NCI-H524 (cell line): ENCODE measurements around the gene GSE1.

ENCODE experiments used
- DNase-seq, 2 experiments: peaks; one replicate each; lab custom pipeline; 2025; lab: John Stamatoyannopoulos, UW

GSE1 gene

DNA sequence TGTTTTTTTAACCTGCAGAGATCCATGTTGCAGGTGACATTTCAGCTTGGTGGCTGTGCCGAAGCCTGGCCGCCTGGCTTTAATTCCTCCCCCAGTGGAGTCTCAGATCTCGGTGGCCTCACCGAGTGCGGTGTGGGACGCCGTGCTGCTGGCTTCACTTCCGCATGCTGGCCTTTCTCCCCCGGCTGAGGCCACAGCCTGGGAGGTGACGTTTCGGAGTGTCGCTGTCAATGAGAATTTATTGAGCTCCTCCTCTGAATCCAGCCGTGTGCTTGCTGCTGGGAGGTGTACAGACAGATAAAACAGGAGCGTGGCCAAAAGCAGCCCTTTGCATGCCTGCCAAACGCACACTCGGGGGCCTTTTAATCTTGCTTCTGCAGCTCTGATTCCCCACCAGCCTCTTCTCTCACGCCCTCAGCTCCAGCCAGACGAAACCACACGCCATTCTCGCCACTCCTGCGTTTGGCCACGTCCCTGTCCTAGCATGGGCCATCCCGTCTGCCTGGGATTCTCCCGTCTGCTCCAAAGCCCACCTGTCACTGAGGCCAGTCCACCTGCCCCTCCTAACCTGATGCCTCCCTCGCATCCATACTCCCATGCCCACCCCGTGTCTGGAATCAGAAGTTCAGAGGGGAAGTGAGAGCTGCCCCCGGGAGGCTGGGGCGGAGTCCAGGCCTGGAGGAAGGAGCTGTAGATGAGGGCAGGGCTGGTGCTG lies 3.6 kb downstream of the GSE1 start:
- DNase-seq: no peak

DNA sequence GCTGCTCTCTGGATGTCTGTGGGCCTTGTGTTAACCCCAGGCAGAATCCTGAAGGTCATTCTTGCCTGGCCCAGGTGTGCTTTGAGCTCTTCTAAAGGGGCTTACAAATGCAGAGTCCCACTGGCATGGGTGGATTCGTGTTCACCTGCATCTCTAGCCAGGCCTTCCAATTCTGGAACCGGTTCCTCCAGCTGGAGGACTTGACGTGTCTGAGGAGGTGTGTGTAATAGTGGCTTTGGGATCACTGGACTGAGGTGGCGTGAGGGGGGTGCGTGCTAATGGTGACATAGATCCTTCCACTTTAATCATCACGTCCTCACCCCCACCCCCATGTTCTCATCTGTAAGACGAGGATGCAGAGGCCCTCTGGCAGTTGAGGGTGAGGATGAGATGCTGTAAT lies 4.8 kb downstream of the GSE1 start:
- peak in 1 of 2 experiments; percentile 75 for DNase-seq

DNA sequence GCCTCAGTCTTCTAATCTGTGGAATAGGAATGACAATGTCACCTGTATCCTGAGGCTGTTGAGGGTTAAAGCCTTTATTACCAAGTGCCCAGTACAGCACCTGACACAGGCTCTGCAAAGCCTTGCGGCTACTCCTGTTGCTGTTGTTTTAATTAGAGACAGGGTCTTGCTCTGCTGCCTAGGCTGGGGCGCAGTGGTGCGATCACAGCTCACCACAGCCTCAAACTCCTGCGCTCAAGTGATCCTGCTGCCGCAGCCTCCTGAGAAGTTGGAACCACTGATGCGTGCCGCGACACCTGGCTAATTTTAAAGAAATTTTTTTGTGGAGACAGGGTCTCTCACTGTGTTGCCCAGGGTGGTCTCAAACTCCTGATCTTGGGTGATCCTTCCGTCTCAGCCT lies 5.4 kb downstream of the GSE1 start:
- DNase-seq: peak in 1 of 2 experiments; percentile 62

DNA sequence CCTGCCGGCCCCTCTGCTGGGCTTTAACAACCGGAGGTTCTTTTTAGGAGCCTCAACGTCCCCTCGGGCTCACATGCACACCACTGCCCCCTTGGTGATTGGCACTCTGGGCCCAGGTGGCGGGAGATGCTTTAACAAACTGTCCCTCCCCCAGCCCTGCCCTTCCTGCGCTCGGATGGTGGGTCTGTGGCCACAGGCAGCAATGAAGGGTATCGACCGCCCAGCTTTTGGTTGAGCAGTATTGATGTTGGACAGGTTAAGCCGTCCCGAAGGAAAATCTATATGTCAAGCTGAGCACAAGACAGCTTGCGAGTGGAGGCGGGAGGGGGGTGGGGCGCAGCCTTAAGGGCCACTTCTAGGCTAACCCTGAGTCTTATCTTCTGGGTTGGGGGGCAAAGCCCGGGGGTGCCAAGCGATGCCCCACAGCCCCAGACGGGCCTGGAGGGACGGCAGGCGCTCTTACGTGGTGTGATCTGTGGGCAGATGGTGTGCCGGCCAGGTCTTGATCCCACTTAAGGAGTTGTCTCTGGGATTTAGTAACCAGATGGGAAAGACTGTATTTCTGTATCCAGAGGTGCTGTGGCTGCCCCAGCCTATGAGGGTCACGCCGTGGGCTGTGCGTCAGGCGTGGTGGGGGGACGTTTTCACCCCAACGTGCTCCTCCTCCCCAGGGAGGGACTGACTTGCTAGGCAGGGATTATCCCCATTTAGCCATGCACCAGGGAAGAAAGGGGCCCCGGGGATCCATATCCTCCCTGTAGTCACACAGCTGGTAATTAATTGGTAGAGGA lies 6.2 kb downstream of the GSE1 start:
- peak; percentile 96 to 98 for DNase-seq

DNA sequence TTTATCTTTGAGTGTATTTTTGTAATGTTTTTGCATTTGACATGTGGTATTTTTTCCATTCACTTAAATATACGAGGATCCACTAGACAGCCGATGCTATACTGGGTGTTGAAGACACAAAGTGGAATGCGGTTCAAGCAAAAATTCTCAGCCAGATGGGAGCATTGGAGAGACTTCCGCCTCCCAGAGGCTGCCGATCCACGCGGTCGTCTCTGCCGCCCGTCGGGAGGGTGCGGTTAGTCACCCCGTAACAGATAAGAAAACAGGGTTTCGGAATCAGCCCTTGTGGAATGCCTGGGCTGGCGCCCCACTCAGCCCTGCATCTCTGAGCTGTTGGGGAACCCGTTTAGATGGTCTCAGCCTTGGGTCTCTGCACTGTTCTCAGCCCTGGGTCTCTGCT lies 7.3 kb downstream of the GSE1 start:
- no peak for DNase-seq

DNA sequence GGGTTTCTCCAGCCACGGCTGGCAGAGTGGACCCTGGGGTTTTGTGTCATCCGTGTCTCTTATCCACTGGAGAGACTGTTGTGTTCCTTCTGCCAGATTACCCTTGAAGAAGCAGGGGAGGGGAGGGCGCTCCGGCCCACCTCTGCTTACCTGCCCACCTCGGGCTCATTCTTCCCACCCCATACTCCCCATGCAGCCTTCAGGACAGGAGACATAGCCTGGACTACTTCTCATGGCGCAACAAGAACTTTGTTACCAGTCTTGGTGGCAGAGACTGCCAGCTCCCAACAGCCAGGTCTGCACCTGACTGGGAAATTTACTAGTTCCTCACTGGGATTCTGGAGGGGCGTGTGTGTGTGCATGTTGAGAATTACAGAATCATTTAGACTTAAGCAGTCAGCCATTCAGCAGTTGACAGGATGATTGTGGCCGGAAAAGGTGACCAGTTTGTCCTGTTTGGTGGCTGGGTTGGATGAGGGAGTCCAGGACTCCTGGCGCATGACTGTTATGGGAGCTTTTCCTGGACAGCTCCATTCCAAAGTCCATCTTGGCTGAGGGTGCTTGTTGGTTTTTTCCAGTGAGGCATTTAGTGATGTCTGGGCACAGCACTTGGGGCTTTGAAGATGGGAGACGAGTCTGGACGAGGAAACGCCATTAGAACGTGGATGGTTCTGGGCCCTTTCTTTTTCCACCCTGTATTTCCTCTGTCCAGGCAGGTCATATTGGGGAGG lies 8.7 kb downstream of the GSE1 start:
- DNase-seq: no peak

DNA sequence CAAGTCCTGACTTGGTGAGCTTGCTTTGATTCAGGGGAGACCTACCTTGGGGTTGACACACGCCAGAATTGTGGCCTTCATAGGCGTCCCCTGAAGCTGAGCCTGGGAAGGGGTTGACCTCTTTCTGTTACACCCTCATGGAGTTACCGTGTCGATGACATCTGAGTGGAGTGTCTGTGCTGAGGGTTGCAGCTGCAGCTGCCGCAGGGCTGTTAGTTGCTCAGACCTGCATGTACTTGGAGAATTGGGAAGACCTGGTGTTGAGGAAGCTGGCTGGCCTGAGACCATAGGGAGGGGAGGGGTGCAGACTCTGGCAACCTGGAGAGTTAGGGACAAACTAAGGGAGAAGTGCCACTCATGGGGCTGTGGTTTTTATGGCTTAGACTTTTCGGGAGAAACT lies 9.6 kb downstream of the GSE1 start:
- DNase-seq: peak in 1 of 2 experiments; percentile 63

DNA sequence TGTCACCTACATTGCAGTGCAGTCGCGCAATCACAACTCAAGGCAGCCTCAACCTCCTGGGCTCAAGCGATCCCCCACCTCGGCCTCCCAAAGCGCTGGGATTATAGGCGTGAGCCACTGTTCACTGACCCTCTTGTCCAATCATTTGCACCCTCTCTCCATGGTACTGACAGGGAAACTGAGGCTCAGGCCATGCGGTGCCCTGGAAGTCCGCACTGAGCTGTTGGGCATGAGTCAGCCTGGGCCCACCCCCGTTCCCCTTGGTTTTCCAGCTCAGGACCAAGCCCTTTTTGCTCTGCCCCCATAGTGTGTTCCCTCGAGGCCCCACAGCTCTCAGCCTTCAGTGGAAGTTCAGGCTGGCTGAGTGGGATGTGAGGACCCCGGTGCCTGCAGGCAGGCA lies 10.1 kb downstream of the GSE1 start:
- no peak for DNase-seq

DNA sequence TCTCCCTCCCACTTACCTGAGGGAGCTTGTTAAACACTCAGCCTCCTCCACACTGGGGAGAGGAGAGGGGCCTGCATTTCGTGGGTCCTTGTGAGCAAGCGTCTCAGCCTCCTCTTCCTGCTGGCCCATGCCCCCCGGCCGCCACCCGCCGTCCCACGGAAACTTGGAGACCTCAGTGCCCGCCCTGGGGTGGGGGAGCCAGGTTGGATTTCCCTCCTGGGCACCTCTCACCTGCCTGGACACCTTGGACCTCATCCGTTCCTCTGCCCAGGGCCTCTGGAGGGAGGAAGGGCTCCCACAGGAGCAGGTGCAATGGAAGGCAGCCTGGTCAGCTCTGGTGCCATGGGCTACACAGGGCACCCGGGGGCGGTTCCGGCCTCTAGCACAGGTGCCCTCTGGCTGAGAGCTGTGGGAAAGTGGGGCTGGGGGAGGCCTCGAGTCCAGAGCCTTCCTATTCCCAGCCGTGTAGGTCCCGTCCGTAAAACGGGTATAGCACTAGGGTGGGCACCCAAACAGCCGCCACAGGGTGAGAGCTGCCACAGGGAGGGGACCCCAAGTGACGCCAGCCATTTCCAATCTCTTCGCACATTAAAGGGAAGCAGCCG lies 11.0 kb downstream of the GSE1 start:
- no peak for DNase-seq

DNA sequence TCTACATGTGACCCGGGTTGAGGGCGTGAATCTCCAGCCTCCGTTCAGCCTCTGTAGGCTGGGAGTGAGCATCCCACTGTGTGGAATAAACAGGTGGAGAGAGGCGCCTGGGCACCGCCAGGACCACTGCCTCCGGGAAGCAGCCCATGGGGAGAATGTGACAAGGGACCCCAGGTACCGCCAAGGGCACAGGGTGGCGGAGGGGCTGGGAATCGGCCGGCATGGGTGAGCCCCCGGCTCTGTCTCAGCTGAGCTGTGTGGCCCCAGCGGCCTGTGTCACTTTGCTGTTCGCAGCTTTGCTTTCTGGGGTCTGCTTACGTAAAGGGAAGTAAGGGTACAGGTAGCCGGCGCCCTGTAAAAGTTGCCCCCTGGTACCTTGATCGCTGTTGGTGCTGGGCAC lies 11.5 kb downstream of the GSE1 start:
- peak in 1 of 2 experiments; percentile 70 for DNase-seq

DNA sequence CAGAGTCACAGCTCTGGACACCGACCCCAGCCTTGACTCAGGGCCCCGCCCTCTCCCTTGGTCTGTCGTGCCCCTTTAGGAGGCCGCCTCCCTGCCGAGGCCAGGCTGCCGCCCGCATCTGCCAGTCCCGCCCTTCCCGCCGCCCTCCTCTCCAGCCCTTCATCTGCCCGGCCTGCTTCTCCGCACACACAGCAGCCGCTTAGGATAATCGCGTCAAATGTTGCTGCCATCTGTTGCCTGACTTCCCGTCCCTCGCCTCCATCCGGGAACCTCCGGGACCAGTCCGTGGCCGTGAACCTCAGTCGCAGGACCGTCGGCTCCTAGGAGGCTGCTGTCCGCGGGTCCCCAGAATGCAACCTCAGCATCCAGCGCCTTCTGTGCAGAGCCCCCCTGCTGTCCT lies 11.9 kb downstream of the GSE1 start:
- DNase-seq: peak; percentile 96 to 98

DNA sequence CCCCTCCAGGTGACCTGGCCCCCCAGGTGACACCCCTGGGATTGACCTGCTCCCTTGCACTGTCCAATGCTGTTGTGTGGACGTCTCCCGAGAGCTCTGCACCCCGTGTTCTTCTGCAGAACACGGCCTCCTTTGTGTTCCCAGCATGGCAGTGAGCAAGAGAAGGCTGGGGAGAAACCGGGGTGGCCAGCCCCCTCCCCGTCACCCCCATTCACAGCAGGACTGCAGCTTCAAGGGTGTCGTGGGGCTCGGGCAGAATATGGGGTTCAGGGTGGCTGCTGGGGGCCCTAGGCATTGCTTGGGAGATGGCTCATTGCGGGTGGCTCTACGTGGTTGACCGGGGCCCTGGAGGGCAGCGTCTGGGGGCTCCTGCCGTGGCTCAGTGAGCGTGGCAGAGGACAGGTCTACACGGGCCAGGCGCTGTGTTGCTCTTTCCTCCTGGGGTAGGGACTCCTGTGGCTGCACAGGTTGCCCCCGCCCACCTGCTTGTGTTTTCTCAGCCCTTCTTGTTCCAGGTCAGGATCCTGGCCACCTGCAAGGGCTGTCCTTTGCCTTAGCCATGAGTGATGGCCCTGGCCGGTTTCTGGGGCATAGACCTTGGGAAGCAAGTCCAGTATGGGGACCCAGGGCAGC lies 12.5 kb downstream of the GSE1 start:
- no peak for DNase-seq

DNA sequence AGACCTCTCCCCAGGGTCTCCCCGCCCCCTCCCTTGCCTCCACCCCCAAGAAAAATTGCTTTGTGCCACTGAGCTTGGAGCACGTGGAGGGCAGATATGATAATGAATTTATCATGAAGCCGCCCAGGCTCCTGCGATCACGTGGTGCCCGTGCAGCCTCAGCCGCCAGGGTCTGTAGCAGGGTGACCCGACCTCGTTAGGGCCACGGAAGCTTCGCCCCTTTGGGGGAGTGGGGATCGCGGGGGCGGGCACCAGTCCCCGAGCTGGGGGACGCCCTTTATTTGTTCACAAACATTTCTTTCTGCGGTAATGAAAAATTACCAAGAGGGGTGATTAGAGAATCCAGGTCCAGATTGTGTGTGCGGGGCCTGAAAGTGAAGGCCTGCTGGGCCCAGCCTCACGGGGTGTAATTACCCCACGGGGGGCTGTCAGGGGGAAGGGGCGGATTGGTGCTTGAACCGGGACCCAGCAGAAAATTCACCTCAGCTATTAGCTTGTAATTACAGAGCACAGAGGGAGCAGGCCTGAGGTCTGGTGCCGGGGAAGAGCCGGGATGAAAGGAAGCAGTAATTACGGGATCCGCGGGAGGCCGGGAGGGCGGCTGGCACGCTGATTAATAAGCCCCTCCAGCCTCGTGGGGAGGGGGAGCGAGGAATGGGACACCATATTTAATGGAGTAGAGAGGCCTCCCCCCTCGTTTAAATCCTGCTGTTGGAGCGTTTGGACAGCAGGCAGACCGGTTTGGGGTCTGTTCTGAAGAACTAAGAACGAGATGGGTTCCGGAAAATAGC lies 13.3 kb downstream of the GSE1 start:
- peak; percentile 89 to 97 for DNase-seq

DNA sequence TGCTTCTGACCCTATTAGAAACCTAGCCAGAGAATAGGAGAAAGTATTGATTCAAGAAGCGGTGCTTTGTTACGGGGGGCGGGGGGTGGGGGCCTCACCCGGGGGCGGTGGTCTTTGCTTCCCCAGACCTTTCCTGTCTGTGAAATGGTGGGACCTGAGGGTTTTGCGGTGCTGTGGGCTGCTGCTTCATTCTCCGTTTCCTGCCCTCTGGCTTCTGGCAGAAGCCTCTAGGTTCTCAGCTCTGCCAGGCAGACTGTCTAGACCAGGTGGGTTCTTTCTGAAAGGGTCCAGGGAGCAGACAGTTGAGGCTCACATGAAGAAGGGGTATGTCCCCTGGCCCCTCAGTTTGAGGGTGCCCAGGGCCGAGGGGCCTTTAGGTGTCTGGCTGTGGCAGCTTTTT lies 14.0 kb downstream of the GSE1 start:
- no peak for DNase-seq

DNA sequence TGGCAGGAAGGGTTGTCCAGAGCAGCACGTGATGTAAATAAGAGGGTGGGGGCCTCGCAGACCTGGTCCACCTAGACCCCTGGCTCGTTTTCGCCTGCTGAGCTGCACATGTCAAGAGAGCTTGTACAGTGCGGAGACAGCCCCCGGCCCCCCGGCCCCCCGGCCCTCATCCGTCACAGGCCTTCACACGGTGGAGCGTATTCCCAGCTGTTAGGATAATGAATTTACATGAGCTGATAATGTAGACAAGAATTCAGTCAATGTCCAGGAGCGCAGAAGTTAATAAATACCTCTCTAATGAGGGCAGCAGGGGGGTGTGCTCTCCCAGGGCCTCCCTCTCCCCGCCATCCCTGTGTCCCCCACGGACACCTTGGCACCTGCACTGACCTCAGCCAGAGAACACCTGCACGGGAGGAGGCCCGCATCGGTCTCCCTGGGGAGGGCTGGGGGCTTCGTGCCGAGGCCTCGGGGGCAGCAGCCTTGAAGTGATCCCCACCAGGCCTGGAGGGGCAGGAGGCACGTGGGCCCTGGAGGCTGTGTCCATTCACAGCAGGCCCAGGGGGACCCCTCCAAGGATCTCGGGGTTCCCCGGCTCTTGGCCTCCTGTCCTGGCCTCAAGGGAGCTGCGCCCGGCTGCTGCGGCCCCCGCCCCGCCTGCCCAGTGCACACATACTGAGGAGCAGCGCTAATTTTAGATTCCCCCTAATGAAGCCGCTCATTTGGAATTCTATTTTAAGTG lies 14.6 kb downstream of the GSE1 start:
- no peak for DNase-seq

DNA sequence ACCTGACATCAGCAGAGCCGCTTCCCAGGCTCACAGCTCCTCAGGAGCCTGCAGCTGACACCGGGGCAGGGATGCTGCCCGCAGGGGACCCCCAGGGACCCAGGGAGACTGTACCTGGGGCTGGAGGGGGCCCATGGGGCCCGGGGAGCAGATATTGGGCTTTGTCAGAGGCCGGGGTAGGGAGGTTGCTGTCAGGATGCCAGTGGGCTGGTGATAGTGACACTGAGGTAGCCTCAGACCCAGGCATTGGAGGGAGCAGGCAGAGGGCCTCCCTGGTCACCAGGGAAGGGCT lies 15.1 kb downstream of the GSE1 start:
- no peak for DNase-seq

DNA sequence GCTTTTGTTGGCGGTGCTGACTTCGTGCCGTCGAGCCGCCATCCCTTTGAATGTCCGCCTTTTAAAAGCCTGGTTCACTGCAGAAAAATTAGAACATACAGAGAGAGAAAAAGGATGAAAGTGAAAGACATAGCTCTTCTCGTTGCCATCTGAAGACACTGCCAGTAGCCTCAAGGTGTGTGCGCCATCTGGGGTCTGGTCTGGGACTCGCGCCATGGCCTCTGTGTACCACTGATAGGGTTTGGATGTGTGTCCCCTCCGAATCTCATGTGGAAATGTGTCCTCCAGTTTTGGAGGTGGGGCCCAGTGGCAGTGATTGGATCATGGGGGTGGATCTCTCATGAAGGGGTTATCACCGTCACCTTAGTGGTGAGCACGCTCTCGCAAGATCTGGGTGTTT lies 15.5 kb downstream of the GSE1 start:
- peak in 1 of 2 experiments; percentile 44 for DNase-seq

DNA sequence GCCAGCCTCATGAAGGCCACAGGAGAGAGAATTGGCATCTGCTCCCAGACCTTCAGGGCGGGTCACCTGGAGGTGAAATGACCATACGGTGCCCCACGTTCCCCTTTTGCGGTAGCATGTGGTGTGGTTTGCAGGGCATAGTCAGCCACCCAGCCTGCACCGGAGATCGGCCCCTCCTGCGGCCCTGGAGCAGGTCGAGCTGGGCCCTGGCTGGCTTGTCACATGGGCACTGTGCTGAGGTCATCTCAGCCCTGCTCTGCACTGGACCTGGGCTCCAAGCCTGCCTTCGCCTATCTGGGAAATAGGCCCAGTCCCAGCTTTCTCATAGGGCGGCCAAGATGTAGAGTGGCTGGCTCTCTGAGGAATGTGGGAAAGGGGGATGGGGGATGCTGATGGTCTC lies 16.2 kb downstream of the GSE1 start:
- DNase-seq: no peak

DNA sequence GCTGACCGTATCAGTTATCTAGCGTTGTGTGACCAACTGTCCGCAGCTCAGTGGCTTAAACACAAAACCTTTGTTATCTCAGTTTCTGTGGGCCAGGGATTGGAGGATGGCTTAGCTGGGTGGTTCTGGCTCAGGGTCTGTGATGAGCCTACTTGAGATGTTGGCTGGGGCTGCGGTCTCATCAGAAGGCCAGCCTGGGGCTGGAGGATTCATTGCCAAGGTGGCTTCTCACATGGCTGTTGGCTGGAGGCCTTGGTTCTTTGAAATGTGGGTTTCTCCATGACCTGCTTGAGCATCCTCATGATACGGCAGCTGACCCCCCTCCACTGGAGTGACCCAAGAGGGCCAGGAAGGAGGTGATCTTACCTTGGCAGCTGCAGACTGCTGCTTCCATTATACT lies 16.7 kb downstream of the GSE1 start:
- DNase-seq: no peak

DNA sequence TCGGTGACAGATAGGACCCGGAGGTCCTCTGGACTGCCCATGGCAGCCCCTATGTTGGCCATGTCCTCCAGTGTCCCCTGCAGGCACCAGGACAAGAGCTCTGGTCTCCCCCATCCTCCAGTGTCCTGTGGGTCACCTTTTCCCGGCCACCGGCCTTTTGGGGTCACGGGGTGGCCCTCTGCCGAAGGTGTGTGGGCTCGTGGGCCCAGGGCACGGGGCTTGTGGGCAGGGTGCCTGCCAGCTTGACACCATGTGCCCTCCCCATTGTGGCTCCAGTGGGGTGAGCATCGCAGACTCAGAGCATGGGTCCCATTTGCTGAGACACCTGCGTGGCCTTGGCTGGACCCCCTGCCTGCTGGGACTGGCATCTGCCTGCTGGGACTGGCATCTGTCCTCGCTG lies 18.1 kb downstream of the GSE1 start:
- no peak for DNase-seq
